H1 (cell line): ENCODE results near the gene ZNF414. TPM values are rescaled to one million over a fixed set of nuclear protein-coding genes. Genes with fewer than 3 reads are reported as not detected.

ENCODE experiments used
- CTCF ChIA-PET: fragments of 300-600 bp; sonication (Branson Sonifier 250); formaldehyde crosslinking; loops from one replicate; lab custom pipeline; 2021; ENCODE audit not compliant: partially characterized antibody; lab: Charles Lee
- POLR2A ChIA-PET: fragments of 300-600 bp; sonication (Branson Sonifier 250); formaldehyde crosslinking; loops from one replicate; lab custom pipeline; 2021; ENCODE audit warnings: inconsistent platforms; ENCODE audit not compliant: partially characterized antibody; lab: Charles Lee
- DNase-seq, 2 experiments: peaks; one replicate each; pipeline versions ENCODE4 v3.0.0 to v3.0.0-alpha.2; 2010 to 2022; ENCODE audit warnings: low spot score in 2 of 2, low read depth in 1 of 2, mixed read lengths in 1 of 2
- FAIRE-seq: peaks from 2 replicates; lab custom pipeline; 2011; peaks lifted over from hg19 to GRCh38; lab: Jason Lieb, UNC
- H2AFZ ChIP-seq: 2 replicates; pipeline ENCODE4 v1.8.1; 2012; ENCODE audit warnings: low read length, inconsistent platforms
- H2AK5ac ChIP-seq: 2 replicates; pipeline ENCODE4 v1.6.1; 2013; ENCODE audit warnings: low read depth, low read length
- H2BK120ac ChIP-seq: replicated peaks from 2 replicates; pipeline ENCODE3; 2013; ENCODE audit warnings: low read depth, low read length, inconsistent platforms
- H2BK12ac ChIP-seq: 2 replicates; pipeline ENCODE4 v1.6.1; 2013; ENCODE audit warnings: low read depth, low read length
- H2BK15ac ChIP-seq: 2 replicates; pipeline ENCODE4 v1.6.1; 2013; ENCODE audit warnings: low read length
- H2BK20ac ChIP-seq: 2 replicates; pipeline ENCODE4 v1.6.1; 2013; ENCODE audit warnings: low read length
- H2BK5ac ChIP-seq: 2 replicates; pipeline ENCODE4 v1.6.1; 2013; ENCODE audit warnings: low read depth, low read length
- H3K14ac ChIP-seq: 2 replicates; pipeline ENCODE4 v1.6.1; 2013; ENCODE audit warnings: inconsistent platforms; ENCODE audit not compliant: insufficient read length
- H3K18ac ChIP-seq: 2 replicates; pipeline ENCODE4 v1.6.1; 2013; ENCODE audit warnings: low read length; ENCODE audit errors: extremely low read depth
- H3K23ac ChIP-seq: 2 replicates; pipeline ENCODE4 v1.6.1; 2013; ENCODE audit warnings: inconsistent platforms; ENCODE audit not compliant: insufficient read length
- H3K23me2 ChIP-seq: 2 replicates; pipeline ENCODE4 v1.6.1; 2013; ENCODE audit warnings: low read depth, low read length
- H3K27ac ChIP-seq: 2 replicates; pipeline ENCODE4 v1.6.1; 2011; ENCODE audit warnings: low read depth, low read length, inconsistent platforms
- H3K27me3 ChIP-seq, 4 experiments: replicated peaks in 1 of 4; 1 replicate in 1 of 4; 2 replicates in 3 of 4; pipeline versions ENCODE4 v1.6.1 to v1.8.1; 2011 to 2013; ENCODE audit warnings: low read length in 3 of 4, mild to moderate bottlenecking in 3 of 4, inconsistent platforms in 2 of 4, mixed read lengths in 2 of 4, moderate library complexity in 1 of 4; ENCODE audit not compliant: control insufficient read depth in 3 of 4, insufficient read depth in 3 of 4; ENCODE audit errors: extremely low read depth in 1 of 4
- H3K36me3 ChIP-seq, 4 experiments: 2 replicates each; pipeline versions ENCODE4 v1.6.1 to v1.8.1; 2011 to 2013; ENCODE audit warnings: mild to moderate bottlenecking in 4 of 4, low read length in 3 of 4, moderate library complexity in 2 of 4, control low read depth in 1 of 4, inconsistent platforms in 1 of 4; ENCODE audit not compliant: insufficient read depth in 4 of 4, control insufficient read depth in 2 of 4
- H3K4ac ChIP-seq: replicated peaks from 2 replicates; pipeline ENCODE3; 2013; ENCODE audit warnings: low read length, low read depth, mixed read lengths, inconsistent platforms; ENCODE audit not compliant: insufficient read length
- H3K4me1 ChIP-seq, 4 experiments: replicated peaks in 1 of 4; 1 replicate in 1 of 4; 2 replicates in 3 of 4; pipeline versions ENCODE4 v1.6.1 to v1.8.1; 2011 to 2013; ENCODE audit warnings: low read length in 3 of 4, inconsistent platforms in 2 of 4, mixed read lengths in 1 of 4; ENCODE audit not compliant: insufficient read depth in 4 of 4, control insufficient read depth in 3 of 4
- H3K4me2 ChIP-seq, 2 experiments: 2 replicates each; pipeline versions ENCODE4 v1.6.1 to v1.8.1; 2011 to 2013; ENCODE audit warnings: low read depth in 2 of 2, low read length in 2 of 2, control low read depth in 1 of 2, inconsistent platforms in 1 of 2, mild to moderate bottlenecking in 1 of 2; ENCODE audit not compliant: insufficient read depth in 1 of 2
- H3K4me3 ChIP-seq, 4 experiments: fragments of 200-600, 300-600 bp in 1 of 4; sonication (generic), shearing (Covaris generic), sonication (Bioruptor Twin) in 1 of 4; 2 replicates each; pipeline versions ENCODE4 v1.5.1 to v1.8.1; 2011 to 2016; ENCODE audit warnings: low read length in 4 of 4, low read depth in 3 of 4, control low read depth in 2 of 4, inconsistent platforms in 2 of 4, mild to moderate bottlenecking in 2 of 4, mixed read lengths in 1 of 4, moderate library complexity in 1 of 4; ENCODE audit not compliant: insufficient read depth in 2 of 4; ENCODE audit errors: extremely low read depth in 1 of 4
- H3K56ac ChIP-seq: replicated peaks from 2 replicates; pipeline ENCODE3; 2013; ENCODE audit warnings: low read depth, mild to moderate bottlenecking, mixed read lengths, low read length, inconsistent platforms; ENCODE audit not compliant: insufficient read length
- H3K79me1 ChIP-seq: 2 replicates; pipeline ENCODE4 v1.6.1; 2013; ENCODE audit warnings: low read depth, low read length, control low read depth
- H3K79me2 ChIP-seq, 2 experiments: 2 replicates each; pipeline versions ENCODE4 v1.6.1 to v1.8.1; 2012 to 2013; ENCODE audit warnings: low read length in 2 of 2, mild to moderate bottlenecking in 2 of 2, inconsistent platforms in 1 of 2; ENCODE audit not compliant: insufficient read depth in 2 of 2, control insufficient read depth in 1 of 2
- H3K9ac ChIP-seq, 4 experiments: replicated peaks in 1 of 4; 1 replicate in 1 of 4; 2 replicates in 3 of 4; pipeline versions ENCODE4 v1.6.1 to v1.8.1; 2011 to 2013; ENCODE audit warnings: low read depth in 3 of 4, low read length in 3 of 4, control low read depth in 2 of 4, mild to moderate bottlenecking in 2 of 4, moderate library complexity in 2 of 4, inconsistent platforms in 1 of 4; ENCODE audit errors: extremely low read depth in 1 of 4
- H3K9me3 ChIP-seq, 2 experiments: 2 replicates each; pipeline versions ENCODE4 v1.6.1 to v1.8.1; 2012 to 2013; ENCODE audit warnings: mild to moderate bottlenecking in 2 of 2, moderate library complexity in 2 of 2, control low read depth in 1 of 2, inconsistent platforms in 1 of 2, low read depth in 1 of 2, low read length in 1 of 2, mixed read lengths in 1 of 2; ENCODE audit not compliant: insufficient read depth in 2 of 2
- H4K20me1 ChIP-seq, 2 experiments: replicated peaks in 1 of 2; 2 replicates each; pipeline versions ENCODE3 to v1.8.1; 2011 to 2013; ENCODE audit warnings: inconsistent platforms in 2 of 2, low read length in 2 of 2, mild to moderate bottlenecking in 1 of 2; ENCODE audit not compliant: insufficient read depth in 2 of 2, control insufficient read depth in 1 of 2
- H4K5ac ChIP-seq: 2 replicates; pipeline ENCODE4 v1.6.1; 2013; ENCODE audit warnings: low read length, low read depth, mixed read lengths, inconsistent platforms; ENCODE audit not compliant: insufficient read length
- H4K8ac ChIP-seq: 2 replicates; pipeline ENCODE4 v1.8.0; 2013; ENCODE audit warnings: mild to moderate bottlenecking, moderate library complexity, low read length, inconsistent platforms; ENCODE audit not compliant: insufficient read depth; ENCODE audit errors: extremely low read depth
- H4K91ac ChIP-seq: replicated peaks from 2 replicates; pipeline ENCODE3; 2013; ENCODE audit warnings: low read length, mixed read lengths, inconsistent platforms; ENCODE audit not compliant: insufficient read length
- BACH1 ChIP-seq: IDR thresholded peaks from 2 replicates; pipeline ENCODE4 v1.6.1; 2012; ENCODE audit warnings: low read length, improper control_type of control experiment
- BCL11A ChIP-seq, 2 experiments: IDR thresholded peaks; one replicate each; pipeline ENCODE4 v1.6.1; 2011; ENCODE audit warnings: low read depth in 2 of 2, low read length in 2 of 2, mild to moderate bottlenecking in 2 of 2
- CEBPB ChIP-seq: IDR thresholded peaks from 2 replicates; pipeline ENCODE4 v1.6.1; 2012; ENCODE audit warnings: low read depth, low read length
- CHD1 ChIP-seq: IDR thresholded peaks from 2 replicates; pipeline ENCODE4 v1.6.1; 2012; ENCODE audit warnings: low read depth, low read length, improper control_type of control experiment
- EZH2 ChIP-seq: fragments of 200-600 bp; sonication (generic); IDR thresholded peaks from 2 replicates; pipeline ENCODE4 v1.7.1; 2012; ENCODE audit warnings: low read depth, mild to moderate bottlenecking, moderate library complexity, low read length, inconsistent platforms; ENCODE audit not compliant: severe bottlenecking
- JUN ChIP-seq: IDR thresholded peaks from 2 replicates; pipeline ENCODE4 v1.6.1; 2011; ENCODE audit warnings: low read depth, mild to moderate bottlenecking, improper control_type of control experiment, low read length
- POU5F1 ChIP-seq: IDR thresholded peaks from 2 replicates; pipeline ENCODE4 v1.6.1; 2011; ENCODE audit warnings: low read depth, mild to moderate bottlenecking, low read length, moderate library complexity
- RBBP5 ChIP-seq: IDR thresholded peaks from 2 replicates; pipeline ENCODE4 v1.7.1; 2012; ENCODE audit warnings: low read depth, mild to moderate bottlenecking, inconsistent platforms, low read length, moderate library complexity, borderline replicate concordance
- RNF2 ChIP-seq: fragments of 200-900, 300-1000 bp; sonication (generic); IDR thresholded peaks from 2 replicates; pipeline ENCODE4 v1.7.1; 2016; ENCODE audit warnings: borderline replicate concordance, low read depth, mild to moderate bottlenecking, antibody characterized with exemption, low read length; ENCODE audit not compliant: poor library complexity, severe bottlenecking; ENCODE audit errors: missing control alignments
- SP1 ChIP-seq: IDR thresholded peaks from 2 replicates; pipeline ENCODE4 v1.6.1; 2011; ENCODE audit warnings: low read depth, low read length
- SUZ12 ChIP-seq: fragments of 200-600 bp; sonication (generic); IDR thresholded peaks from 2 replicates; pipeline ENCODE4 v1.6.1; 2012; ENCODE audit warnings: mild to moderate bottlenecking, inconsistent platforms, low read length, moderate library complexity, mixed read lengths
- TAF1 ChIP-seq: IDR thresholded peaks from 2 replicates; pipeline ENCODE4 v1.6.1; 2011; ENCODE audit warnings: mild to moderate bottlenecking, low read depth, low read length
- WGBS, 2 experiments: shearing (Covaris generic) in 1 of 2; methylation state at CpG; one replicate each; pipeline versions ENCODE4 v1.1.6 to v1.1.7; 2013 to 2015; ENCODE audit warnings: low lambda C conversion rate in 2 of 2, mixed read lengths in 2 of 2, inconsistent platforms in 1 of 2, low coverage in 1 of 2, missing lambda C conversion rate in 1 of 2; ENCODE audit not compliant: insufficient replicate concordance in 2 of 2, insufficient coverage in 1 of 2, insufficient read length in 1 of 2; ENCODE audit errors: extremely low coverage in 1 of 2, missing lambda C conversion rate in 1 of 2; 5-methylcytosine and 5-hydroxymethylcytosine counted together
- polyA plus RNA-seq, 7 experiments: library from polyadenylated mRNA; depleted of rRNA in 3 of 7; stranded (reverse) in 5 of 7; unstranded in 2 of 7; fragments of >200 nt in 5 of 7; fragments of 200-250 nt in 2 of 7; gene quantifications; 1 replicate in 5 of 7; 2 replicates in 1 of 7; 4 replicates in 1 of 7; pipeline versions ENCODE4 v1.2.1 to v1.2.3, GENCODE V29; 2011 to 2013; ENCODE audit warnings: missing spikeins in 2 of 7, mixed read lengths in 2 of 7
- total RNA-seq: library from RNA; stranded (reverse); fragmentation: NEBNext Ultra II Directional; extraction: Animal tissue kit (Norgen Biotek cat#: 25700); gene quantifications from 2 replicates; pipeline ENCODE4 v1.2.1, GENCODE V29; 2021

The ZNF414 gene
- total and polyA plus RNA-seq, 2 of the 8 experiments (the other 6 are each of a cell fraction or from before 2014, with no cell fraction given), result 9.7 to 26.8 TPM

GRCh38 chr19:8525401-8525684, 11.4 kb upstream of the ZNF414 start:
- H3K4me1 ChIP-seq, result peaks cover 0 to 8% (median 3%) of the 10 kb centered on the region in 4 experiments; a peak in 4 of 7 replicates
- POLR2A ChIA-PET, result interaction anchor here (0.9 to 6.7 kb wide), 4 partner anchors 10 to 30 kb away, joined by 3 to 73 read pairs (median 8); partner anchors contain the start of gene ZNF414
- H2BK12ac ChIP-seq, result no peak overlapping the region
- H2AK5ac ChIP-seq, result no peak overlapping the region
- peak overlapping the region; percentile 83; the same call in 1 of the 2 replicates for H2AFZ ChIP-seq
- H3K79me1 ChIP-seq, result peaks cover 10% of the 10 kb centered on the region
- H3K18ac ChIP-seq, result no peak overlapping the region; the same call in 1 of the 2 replicates
- H4K5ac ChIP-seq, result no peak overlapping the region
- no peak overlapping the region for H2BK5ac ChIP-seq
- H4K20me1 ChIP-seq, result peaks cover 4 to 20% of the 10 kb centered on the region in 2 experiments
- WGBS, 2 experiments, result 4% methylated on average over 15 of the region's 15 CpGs; no CpG with 5 or more reads in 1 of the 2 experiments
- no peak overlapping the region for H3K23ac ChIP-seq
- H4K91ac ChIP-seq, result no peak overlapping the region
- no peak overlapping the region for H2BK15ac ChIP-seq
- H3K79me2 ChIP-seq, result no peaks in the 10 kb centered on the region
- H2BK120ac ChIP-seq, result no peak overlapping the region
- no peak overlapping the region; the same call in 1 of the 2 replicates for H4K8ac ChIP-seq
- H3K4me3 ChIP-seq, result peak overlapping the region in 1 of 4 experiments; percentile 26; a peak in 3 of 8 replicates
- CTCF ChIA-PET, result interaction anchor here (1.1 to 5.4 kb wide), 10 partner anchors 9 to 255 kb away, joined by 3 to 34 read pairs (median 4); partner anchors contain the start of genes MYO1F and ZNF414
- FAIRE-seq, result peak; percentile 88
- H3K27ac ChIP-seq, result no peak overlapping the region; the same call in 1 of the 2 replicates
- H3K14ac ChIP-seq, result no peak overlapping the region
- no peak overlapping the region for H2BK20ac ChIP-seq
- H3K27me3 ChIP-seq, result no peaks in the 10 kb centered on the region
- no peak overlapping the region for H3K56ac ChIP-seq
- peak; percentile 99 to 100 for DNase-seq
- no peak overlapping the region for H3K4ac ChIP-seq
- no peaks in the 10 kb centered on the region for H3K9me3 ChIP-seq
- H3K9ac ChIP-seq, result no peak overlapping the region
- peaks cover 6% of the 10 kb centered on the region; the same call in 1 of the 2 replicates for H3K23me2 ChIP-seq
- peak overlapping the region in 1 of 2 experiments; percentile 51; a peak in 3 of 4 replicates for H3K4me2 ChIP-seq
- no peaks in the 10 kb centered on the region for H3K36me3 ChIP-seq
- TF ChIP-seq CEBPB, result no peak
- TF ChIP-seq BACH1, result no peak
- TF ChIP-seq BCL11A (IDR thresholded peaks at IDR 0.05; ENCODE audit: low read depth in 2 of 2, low read length in 2 of 2), result no peak
- no peak for TF ChIP-seq POU5F1
- no peak for TF ChIP-seq RNF2
- TF ChIP-seq SP1, result peak; percentile 45; the same call in 1 of the 2 replicates
- no peak for TF ChIP-seq EZH2
- TF ChIP-seq CHD1, result no peak
- TF ChIP-seq TAF1, result no peak
- no peak for TF ChIP-seq SUZ12
- TF ChIP-seq JUN, result no peak
- TF ChIP-seq RBBP5, result no peak
